ENCODE measurements around the gene UEVLD. TPM values are rescaled to one million over a fixed set of nuclear protein-coding genes. Genes with fewer than 3 reads are reported as not detected.

UEVLD gene
- total and polyA plus RNA-seq, 2 experiments from 2014 or later, result 11.8 to 33.0 TPM

- 30% methylated on average over 2 of the region's 2 CpGs for WGBS (ENCODE audit: low lambda C conversion rate, missing lambda C conversion rate)
- Histone ChIP-seq H3K27me3 (no peaks in the 10 kb centered on the region), H2AFZ (no peak overlapping the region), H3K79me2 (peaks cover 62% of the 10 kb centered on the region), H3K4me3 (peak overlapping the region; percentile 74), H3K36me3 (replicated peaks; ENCODE audit: insufficient read depth, low read depth) (no peaks in the 10 kb centered on the region), H3K4me1 (ENCODE audit: insufficient read depth) (peaks cover 13% of the 10 kb centered on the region), H3K4me2 (peak overlapping the region; percentile 93), H3K9me2 (replicated peaks; ENCODE audit: insufficient read depth) (no peaks in the 10 kb centered on the region), H3K27ac (no peak overlapping the region), H4K20me1 (ENCODE audit: insufficient read depth, poor library complexity, severe bottlenecking) (peaks cover 26% of the 10 kb centered on the region), H3K9me3 (ENCODE audit: low read depth) (no peaks in the 10 kb centered on the region)
- TF ChIP-seq EZH2phosphoT487 (IDR thresholded peaks at IDR 0.05; ENCODE audit: low read depth, severe bottlenecking, unreplicated experiment) (no peak), CTCF (IDR thresholded peaks at IDR 0.05; ENCODE audit: poor library complexity) (no peak), EZH2 (IDR thresholded peaks at IDR 0.05; ENCODE audit: borderline replicate concordance) (no peak)
- DNase-seq (ENCODE audit: low spot score), result no peak
Observed at GRCh38 chr11:18632841-18633240, 44.3 kb upstream of the UEVLD start.

- Histone ChIP-seq H3K79me2 (peaks cover 99% of the 10 kb centered on the region), H3K4me1 (ENCODE audit: insufficient read depth) (no peaks in the 10 kb centered on the region), H3K4me3 (no peak overlapping the region), H3K9me3 (ENCODE audit: low read depth) (no peaks in the 10 kb centered on the region), H2AFZ (no peak overlapping the region), H3K27me3 (no peaks in the 10 kb centered on the region), H3K27ac (no peak overlapping the region), H3K36me3 (replicated peaks; ENCODE audit: insufficient read depth, low read depth) (no peaks in the 10 kb centered on the region), H3K9me2 (replicated peaks; ENCODE audit: insufficient read depth) (no peaks in the 10 kb centered on the region), H3K4me2 (no peak overlapping the region), H4K20me1 (ENCODE audit: insufficient read depth, poor library complexity, severe bottlenecking) (peaks cover 72% of the 10 kb centered on the region)
- no peak for DNase-seq (ENCODE audit: low spot score)
- TF ChIP-seq CTCF (IDR thresholded peaks at IDR 0.05; ENCODE audit: poor library complexity), result no peak
- no peak for TF ChIP-seq EZH2phosphoT487 (IDR thresholded peaks at IDR 0.05; ENCODE audit: low read depth, severe bottlenecking, unreplicated experiment)
- 90% methylated on average over 1 of the region's 1 CpG for WGBS (ENCODE audit: low lambda C conversion rate, missing lambda C conversion rate)
Observed at GRCh38 chr11:18624161-18624560, 35.6 kb upstream of the UEVLD start.

- H3K4me1 ChIP-seq (ENCODE audit: insufficient read depth), result no peaks in the 10 kb centered on the region
- no peak overlapping the region for H3K4me3 ChIP-seq
- no peaks in the 10 kb centered on the region for H3K9me3 ChIP-seq (ENCODE audit: low read depth)
- peaks cover 99% of the 10 kb centered on the region for H3K79me2 ChIP-seq
- 100% methylated on average over 2 of the region's 2 CpGs for WGBS (ENCODE audit: low lambda C conversion rate, missing lambda C conversion rate)
- no peaks in the 10 kb centered on the region for H3K27me3 ChIP-seq
- H3K4me2 ChIP-seq, result no peak overlapping the region
- no peak overlapping the region for H3K27ac ChIP-seq
- no peaks in the 10 kb centered on the region for H3K9me2 ChIP-seq (replicated peaks; ENCODE audit: insufficient read depth)
- DNase-seq (ENCODE audit: low spot score), result no peak
- no peak for TF ChIP-seq CTCF (IDR thresholded peaks at IDR 0.05; ENCODE audit: poor library complexity)
- TF ChIP-seq EZH2phosphoT487 (IDR thresholded peaks at IDR 0.05; ENCODE audit: low read depth, severe bottlenecking, unreplicated experiment), result no peak
- no peak for TF ChIP-seq EZH2 (IDR thresholded peaks at IDR 0.05; ENCODE audit: borderline replicate concordance)
- H4K20me1 ChIP-seq (ENCODE audit: insufficient read depth, poor library complexity, severe bottlenecking), result peaks cover 67% of the 10 kb centered on the region
- H2AFZ ChIP-seq, result no peak overlapping the region
- H3K36me3 ChIP-seq (replicated peaks; ENCODE audit: insufficient read depth, low read depth), result no peaks in the 10 kb centered on the region
Observed at GRCh38 chr11:18623707-18624106, 35.2 kb upstream of the UEVLD start.
